Adrenal gland (tissue), 12 donors: ENCODE measurements around the gene TUBB2B. TPM values are rescaled to one million over a fixed set of nuclear protein-coding genes. Genes with fewer than 3 reads are reported as not detected.

ENCODE experiments used
- DNase-seq, 7 donors: peaks; one replicate each; pipeline ENCODE4 v3.0.0-alpha.2; 2019 to 2020
- H3K27ac ChIP-seq, 5 donors: fragments of 200-600 bp; sonication (generic) in 4 of 5; 1 replicate in 3 of 5; 2 replicates in 2 of 5; pipeline versions ENCODE4 v1.5.1 to v1.8.0; 2016 to 2020; ENCODE audit warnings: mild to moderate bottlenecking in 1 of 5
- H3K27me3 ChIP-seq: fragments of 200-600 bp; 2 replicates; pipeline ENCODE4 v1.8.0; 2021
- H3K36me3 ChIP-seq, 2 donors: fragments of 200-600 bp; replicated peaks in 1 of 2; 1 replicate in 1 of 2; 2 replicates in 1 of 2; pipeline versions ENCODE4 v1.5.1 to v1.8.0; 2018 to 2022
- H3K4me1 ChIP-seq, 2 donors: fragments of 200-600 bp; replicated peaks in 1 of 2; 1 replicate in 1 of 2; 2 replicates in 1 of 2; pipeline versions ENCODE4 v1.5.1 to v1.8.0; 2018 to 2021
- H3K4me3 ChIP-seq, 4 donors: fragments of 200-600 bp; sonication (generic) in 3 of 4; one replicate each; pipeline ENCODE4 v1.5.1; 2016 to 2018
- H3K9me3 ChIP-seq, 3 donors: fragments of 200-600 bp; sonication (generic) in 1 of 3; replicated peaks in 1 of 3; 1 replicate in 2 of 3; 2 replicates in 1 of 3; pipeline versions ENCODE4 v1.5.1 to v1.8.0; 2016 to 2021
- POLR2A ChIP-seq, 2 donors: fragments of 450-650 bp; IDR thresholded peaks; one replicate each; pipeline ENCODE4 v1.6.1; 2017; ENCODE audit warnings: antibody characterized with exemption in 2 of 2, mild to moderate bottlenecking in 2 of 2, moderate library complexity in 1 of 2
- WGBS, 4 donors: extraction: QIAGEN DNeasy Blood & Tissue Kit in 2 of 4; methylation state at CpG; one replicate each; pipeline versions ENCODE4 v1.1.5 to v1.1.7; 2013 to 2017; 5-methylcytosine and 5-hydroxymethylcytosine counted together
- intact Hi-C, 2 donors: fragments of 100-400 bp; cut with DNase I; formaldehyde crosslinking; loops; one replicate each; pipeline versions ENCODE4 v1.14.1 to v1.15.0; 2022 to 2023
- polyA plus RNA-seq, 3 donors: library from polyadenylated mRNA; stranded (reverse); fragments of 200-250 nt in 2 of 3; fragments of 350-450 nt in 1 of 3; fragmentation: Illumina TruSeq in 1 of 3; extraction: RNeasy Lipid Tissue Mini Kit (QIAGEN cat#74804) in 1 of 3; gene quantifications; one replicate each; pipeline ENCODE4 v1.2.3, GENCODE V29; 2013 to 2014
- total RNA-seq, 9 donors: library from RNA; depleted of rRNA in 4 of 9; stranded (reverse); fragments of >200 nt in 4 of 9; fragments of 120-200 nt in 1 of 9; fragmentation: NEBNext Ultra II Directional in 1 of 9; extraction: Animal tissue kit (Norgen Biotek cat#: 25700) in 1 of 9; gene quantifications; one replicate each; pipeline versions ENCODE4 v1.1.0 to v1.2.4, GENCODE V29; 2013 to 2023
- TF ChIP-seq, protein P1 (sequence below), 6 experiments: fragments of 450-650 bp in 4 of 6; fragments of 200-600 bp in 2 of 6; sonication (generic) in 1 of 6; IDR thresholded peaks; 1 replicate in 5 of 6; 2 replicates in 1 of 6; pipeline versions ENCODE4 v1.5.1 to v1.8.0; 2016 to 2021; ENCODE audit warnings: antibody characterized with exemption in 6 of 6, mild to moderate bottlenecking in 2 of 6, moderate library complexity in 1 of 6
- donor health status: healthy with polysubstance abuse.
- donor health status: Bipolar disorder and iron deficiency.
- donor health status: DM: yes; HTN: yes; CAD: no.
- donor health status: DM: no; HTN: no; CAD: no.
- donor health status: DM: no; HTN: no; CAD: no.
- donor health status: DM: yes; HTN: yes; CAD: no.

The TUBB2B gene
- total and polyA plus RNA-seq, 12 donors = 0.98 to 37.3 (median 2.1) TPM; not detected in 1

DNA sequence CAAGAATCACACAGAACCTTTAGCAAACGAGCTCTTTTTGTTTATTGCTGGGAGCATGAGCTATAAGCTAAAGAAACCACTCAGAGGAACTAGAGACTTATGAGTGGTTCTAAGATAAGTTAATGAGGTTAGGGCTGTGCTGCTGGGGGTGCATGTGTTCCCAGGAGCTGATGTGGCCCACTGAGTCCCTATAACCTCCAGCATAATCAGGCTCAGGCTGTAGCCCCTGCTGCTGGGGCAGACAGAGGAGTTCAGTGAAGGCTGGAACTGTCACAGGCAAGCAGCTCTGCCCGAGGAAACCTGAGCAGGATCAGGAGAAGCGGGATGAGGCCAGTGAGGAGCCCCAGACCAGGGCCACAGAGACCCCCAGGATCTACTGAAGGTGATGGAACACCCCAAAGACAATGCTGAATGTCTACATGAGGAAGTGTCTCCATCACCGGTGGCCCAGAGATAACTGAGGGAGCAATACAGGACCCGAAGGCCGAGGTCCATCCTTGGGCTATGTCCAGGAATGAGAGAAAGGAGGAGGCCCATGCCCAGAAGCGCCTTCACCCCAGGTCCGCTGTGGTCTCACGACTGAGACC, 17.3 kb downstream of the TUBB2B start:
- H3K4me1 ChIP-seq = no peaks in the 10 kb centered on the region
- TF ChIP-seq, protein P1, sequence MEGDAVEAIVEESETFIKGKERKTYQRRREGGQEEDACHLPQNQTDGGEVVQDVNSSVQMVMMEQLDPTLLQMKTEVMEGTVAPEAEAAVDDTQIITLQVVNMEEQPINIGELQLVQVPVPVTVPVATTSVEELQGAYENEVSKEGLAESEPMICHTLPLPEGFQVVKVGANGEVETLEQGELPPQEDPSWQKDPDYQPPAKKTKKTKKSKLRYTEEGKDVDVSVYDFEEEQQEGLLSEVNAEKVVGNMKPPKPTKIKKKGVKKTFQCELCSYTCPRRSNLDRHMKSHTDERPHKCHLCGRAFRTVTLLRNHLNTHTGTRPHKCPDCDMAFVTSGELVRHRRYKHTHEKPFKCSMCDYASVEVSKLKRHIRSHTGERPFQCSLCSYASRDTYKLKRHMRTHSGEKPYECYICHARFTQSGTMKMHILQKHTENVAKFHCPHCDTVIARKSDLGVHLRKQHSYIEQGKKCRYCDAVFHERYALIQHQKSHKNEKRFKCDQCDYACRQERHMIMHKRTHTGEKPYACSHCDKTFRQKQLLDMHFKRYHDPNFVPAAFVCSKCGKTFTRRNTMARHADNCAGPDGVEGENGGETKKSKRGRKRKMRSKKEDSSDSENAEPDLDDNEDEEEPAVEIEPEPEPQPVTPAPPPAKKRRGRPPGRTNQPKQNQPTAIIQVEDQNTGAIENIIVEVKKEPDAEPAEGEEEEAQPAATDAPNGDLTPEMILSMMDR (IDR thresholded peaks at IDR 0.05) = no peak
- TF ChIP-seq POLR2A (IDR thresholded peaks at IDR 0.05) = no peak
- H3K27ac ChIP-seq = no peak overlapping the region
- intact Hi-C loops = no loop called here
- no peak for DNase-seq
- 84 to 87% (median 86%) methylated on average over 5 to 9 of the region's 9 CpGs for WGBS, 4 donors
- H3K36me3 ChIP-seq = no peaks in the 10 kb centered on the region
- no peak overlapping the region for H3K4me3 ChIP-seq
- H3K27me3 ChIP-seq = no peaks in the 10 kb centered on the region
- no peaks in the 10 kb centered on the region for H3K9me3 ChIP-seq

DNA sequence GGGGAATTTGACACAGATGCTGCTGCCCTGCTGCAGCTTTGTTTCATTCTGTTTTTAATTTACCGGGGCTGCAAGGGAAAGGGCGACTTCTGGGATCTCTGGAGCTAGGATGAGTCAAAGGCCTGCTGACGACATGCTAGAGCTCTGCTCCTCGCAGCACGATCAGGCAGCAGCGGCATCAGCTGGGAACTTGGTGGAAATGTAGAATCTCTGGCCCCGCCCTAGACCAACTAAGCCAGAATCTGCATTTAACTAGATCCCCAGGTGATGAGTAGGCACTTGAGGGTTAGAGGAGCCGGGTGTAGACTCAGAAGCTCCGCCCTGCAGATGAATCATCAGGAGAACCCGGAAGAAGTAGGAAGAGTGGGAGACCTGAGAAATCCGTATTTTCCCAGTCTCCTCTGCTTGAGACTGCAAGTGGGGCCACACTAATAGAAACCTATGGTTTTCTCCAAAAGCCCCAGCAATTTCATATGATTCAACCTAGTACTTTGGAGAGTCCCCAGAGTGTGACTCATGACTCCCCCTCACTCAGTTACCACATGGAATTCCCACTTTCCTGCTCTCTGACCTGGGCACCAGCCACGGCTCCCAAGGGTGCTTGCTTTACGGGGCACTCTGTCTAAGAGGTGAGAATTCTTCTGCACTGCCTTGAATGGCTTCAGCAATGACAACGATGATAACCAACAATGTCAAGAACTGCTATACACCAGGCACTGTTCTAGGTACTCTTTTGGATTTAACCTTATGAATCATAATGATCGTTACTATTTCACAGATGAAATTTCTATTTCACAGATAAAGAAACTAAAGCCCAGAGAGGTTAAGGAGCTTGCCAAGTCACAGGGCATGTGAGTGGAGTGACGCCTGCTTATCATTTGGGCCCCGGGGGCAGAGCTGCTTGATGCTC, 18.1 kb downstream of the TUBB2B start:
- intact Hi-C loops = no loop called here
- Histone ChIP-seq H3K27ac (no peak overlapping the region), H3K4me3 (no peak overlapping the region), H3K27me3 (no peaks in the 10 kb centered on the region), H3K4me1 (no peaks in the 10 kb centered on the region), H3K36me3 (no peaks in the 10 kb centered on the region), H3K9me3 (no peaks in the 10 kb centered on the region)
- 53 to 64% (median 58%) methylated on average over 17 of the region's 17 CpGs for WGBS, 4 donors
- TF ChIP-seq POLR2A (IDR thresholded peaks at IDR 0.05) = no peak
- DNase-seq = peak in 5 of 7 donors; percentile 36 to 80 (median 47)

DNA sequence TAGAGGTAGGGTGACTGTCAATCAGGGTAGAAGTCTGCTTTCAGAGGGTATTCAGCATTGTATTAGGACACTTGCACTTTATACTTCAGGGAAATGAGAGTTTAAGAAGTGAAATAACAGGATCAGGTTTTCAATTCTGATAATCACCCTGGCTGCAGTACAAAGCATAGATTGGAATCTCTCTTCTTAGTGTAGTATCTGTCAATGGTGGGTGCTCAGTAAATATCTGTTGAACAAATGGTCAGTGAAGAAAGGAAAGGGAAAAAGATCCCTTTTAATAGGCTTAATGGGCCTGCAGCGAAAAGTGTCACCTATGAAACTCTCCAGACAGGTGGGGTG, 18.7 kb downstream of the TUBB2B start:
- TF ChIP-seq, protein P1 (IDR thresholded peaks at IDR 0.05) = no peak
- no peak for TF ChIP-seq POLR2A (IDR thresholded peaks at IDR 0.05)
- Histone ChIP-seq H3K4me1 (no peaks in the 10 kb centered on the region), H3K4me3 (no peak overlapping the region), H3K27me3 (no peaks in the 10 kb centered on the region), H3K27ac (no peak overlapping the region), H3K36me3 (no peaks in the 10 kb centered on the region), H3K9me3 (no peaks in the 10 kb centered on the region)
- WGBS, 4 donors = 45 to 100% (median 90%) methylated on average over 1 of the region's 1 CpG
- no peak for DNase-seq
- intact Hi-C loops = no loop called here

DNA sequence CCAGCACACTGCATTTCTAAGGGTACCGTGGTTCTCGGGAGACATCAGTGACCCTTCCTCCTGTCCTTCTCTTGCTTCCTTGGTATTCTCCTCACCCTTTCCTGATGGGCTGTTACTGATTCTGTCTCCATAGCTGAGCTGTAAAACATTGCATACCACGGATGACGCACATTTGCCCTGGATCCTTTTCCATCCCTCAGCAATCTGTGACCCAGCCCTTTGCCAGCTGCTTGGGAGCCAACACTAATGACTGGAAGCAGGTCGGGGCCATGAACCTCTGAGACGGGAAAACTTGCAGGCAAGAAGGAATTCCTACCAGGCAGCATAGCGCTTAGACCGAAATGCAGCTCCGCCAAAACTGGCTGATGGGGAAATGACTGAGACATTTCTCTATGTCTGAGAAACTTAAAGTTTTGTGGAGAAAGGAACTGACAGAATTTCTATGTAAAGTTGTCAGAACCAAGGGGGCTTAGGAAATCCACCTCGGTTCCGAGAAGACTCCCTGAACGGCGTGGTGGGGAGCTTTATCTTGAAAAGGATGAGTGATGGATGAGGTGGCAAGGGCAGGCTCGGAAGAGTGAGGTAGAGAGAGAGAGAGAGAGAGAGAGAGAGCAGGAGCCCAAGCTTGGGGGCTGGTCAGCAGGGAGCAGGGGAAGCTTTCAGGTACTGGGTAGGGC, 19.2 kb downstream of the TUBB2B start:
- Histone ChIP-seq H3K36me3 (no peaks in the 10 kb centered on the region), H3K4me1 (no peaks in the 10 kb centered on the region), H3K27ac (no peak overlapping the region), H3K27me3 (no peaks in the 10 kb centered on the region), H3K9me3 (no peaks in the 10 kb centered on the region), H3K4me3 (no peak overlapping the region)
- intact Hi-C loops = no loop called here
- DNase-seq = peak in 2 of 7 donors; percentile 16 to 26
- TF ChIP-seq, protein P1 (IDR thresholded peaks at IDR 0.05) = no peak
- no peak for TF ChIP-seq POLR2A (IDR thresholded peaks at IDR 0.05)
- 62 to 74% (median 65%) methylated on average over 14 of the region's 14 CpGs for WGBS, 4 donors
